Measurements from ENCODE around the gene ETFDH.
"Not testable (repeated sequence)": the region's sequence is repeated elsewhere in the genome, so short reads cannot be mapped to it uniquely, and the experiment has no call there.

ETFDH gene

DNA sequence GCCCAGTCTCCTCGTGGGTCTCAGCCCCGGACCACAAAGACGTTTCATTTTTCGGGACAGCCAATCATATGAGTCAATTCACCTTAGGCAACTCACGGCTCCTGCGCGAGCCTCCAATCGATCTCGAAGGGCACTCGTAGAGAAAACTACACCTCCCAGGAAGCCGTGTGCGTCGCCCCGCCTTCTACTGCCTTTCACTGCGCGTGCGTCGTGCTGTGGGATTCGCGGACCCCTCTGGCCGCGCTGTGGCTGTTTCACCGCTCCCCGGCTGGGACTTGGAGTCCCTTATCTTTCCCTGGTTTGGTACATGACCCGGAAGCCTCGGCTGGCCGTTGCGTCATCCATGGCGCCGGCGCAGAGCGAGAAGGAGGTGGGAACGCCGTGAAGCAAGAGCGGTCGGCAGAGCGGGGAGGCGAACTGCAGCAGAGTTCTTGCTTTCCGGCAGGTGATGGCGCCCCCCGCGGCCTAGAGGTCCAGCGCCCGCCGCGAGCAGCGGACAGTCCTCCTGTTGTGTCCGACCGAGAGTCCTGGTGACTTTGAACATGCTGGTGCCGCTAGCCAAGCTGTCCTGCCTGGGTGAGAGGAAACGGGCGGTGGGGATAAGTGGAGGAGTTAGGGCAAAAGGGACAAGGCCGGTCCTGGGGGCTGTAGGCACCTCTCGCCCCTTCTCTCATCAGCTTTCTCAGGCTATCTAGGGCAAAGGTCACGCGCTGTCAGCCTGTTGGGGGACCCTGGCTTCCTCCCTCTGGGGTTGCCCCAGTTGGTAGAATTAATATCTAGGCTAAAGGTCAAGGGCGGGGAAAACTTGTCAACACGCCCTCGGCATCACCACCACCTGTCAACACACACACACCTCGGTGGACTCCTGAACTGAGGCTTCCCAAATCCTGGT, at the start of gene ETFDH:
Gene ETFDH, plus strand, starts transcription at position 382 of the 892 bp plus-strand sequence. Its CDS starts 161 bp downstream, at position 543.
- DNase-seq: peak; percentile 97

- no peak for DNase-seq
Measured at GRCh38 chr4:158624889-158625478, 47.1 kb upstream of the ETFDH start.

GRCh38 chr4:158625544-158625943, 46.6 kb upstream of the ETFDH start:
- DNase-seq: no peak

GRCh38 chr4:158630893-158631292, 41.2 kb upstream of the ETFDH start:
- no peak for DNase-seq

- no peak for DNase-seq
Measured at GRCh38 chr4:158636619-158637018, 35.5 kb upstream of the ETFDH start.

DNA sequence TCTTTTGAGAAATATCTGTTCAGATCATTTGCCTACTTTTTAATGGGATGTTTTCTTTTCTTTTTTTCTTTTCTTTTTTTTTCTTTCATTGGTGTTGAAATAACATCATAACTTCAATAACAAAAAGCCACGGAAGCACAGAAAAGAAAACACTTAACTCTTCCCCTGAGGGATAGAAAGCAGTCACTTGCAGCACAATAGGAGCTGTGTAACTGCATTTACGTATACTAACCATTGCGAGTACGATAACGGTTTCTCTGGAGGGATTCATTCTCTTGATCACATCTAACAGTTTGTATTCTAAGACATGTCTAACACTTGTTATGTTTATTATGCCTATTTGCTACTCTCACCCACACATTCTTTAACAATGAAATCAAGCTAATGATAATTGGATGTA, 27.7 kb upstream of the ETFDH start:
- DNase-seq: no peak

DNA sequence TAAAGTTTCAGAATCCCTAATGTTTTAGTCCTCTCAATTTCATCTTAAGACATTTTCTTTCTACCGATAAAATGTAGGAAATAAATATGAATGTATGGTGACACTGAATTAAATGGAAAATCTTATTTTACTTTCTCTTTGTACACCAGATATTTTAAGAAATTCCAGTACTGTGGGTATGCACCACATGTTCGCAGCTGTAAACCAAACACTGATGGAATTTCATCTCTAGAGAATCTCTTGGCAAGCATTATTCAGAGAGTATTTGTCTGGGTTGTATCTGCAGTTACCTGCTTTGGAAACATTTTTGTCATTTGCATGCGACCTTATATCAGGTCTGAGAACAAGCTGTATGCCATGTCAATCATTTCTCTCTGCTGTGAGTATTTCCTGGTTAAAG, 27.3 kb upstream of the ETFDH start:
- DNase-seq: no peak

DNA sequence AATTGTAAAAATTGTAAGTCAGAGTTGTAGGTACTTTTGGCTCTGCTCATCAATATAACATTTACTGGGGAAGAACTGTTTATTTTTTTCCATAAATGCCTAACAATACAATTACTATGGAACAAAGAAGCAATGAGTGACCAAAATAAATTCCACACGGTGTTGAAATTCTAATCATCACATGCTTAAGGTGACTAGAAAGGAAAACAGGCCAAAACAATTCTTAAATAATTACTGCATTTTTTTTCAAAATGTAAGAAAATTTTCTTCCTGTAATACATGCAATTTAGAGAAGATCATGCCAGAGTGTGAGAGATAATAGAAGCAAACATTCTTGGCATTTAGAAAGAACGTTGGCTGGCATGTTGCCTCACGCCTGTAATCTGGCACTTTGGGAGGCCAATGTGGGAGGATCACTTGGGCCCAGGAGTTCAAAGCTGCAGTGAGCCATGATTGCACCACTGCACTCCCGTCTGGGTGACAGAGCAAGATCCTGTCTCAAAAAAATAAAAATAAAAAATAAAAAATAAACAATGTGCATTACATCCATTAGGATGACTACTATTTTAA, 22.9 kb upstream of the ETFDH start:
- no peak for DNase-seq

GRCh38 chr4:158652920-158653319, 19.2 kb upstream of the ETFDH start:
- no peak for DNase-seq

GRCh38 chr4:158656439-158656838, 15.7 kb upstream of the ETFDH start:
- DNase-seq: no peak

GRCh38 chr4:158657291-158657690, 14.8 kb upstream of the ETFDH start:
- no peak for DNase-seq

- DNase-seq: not testable (repeated sequence)
Measured at GRCh38 chr4:158663255-158663654, 8.8 kb upstream of the ETFDH start.

DNA sequence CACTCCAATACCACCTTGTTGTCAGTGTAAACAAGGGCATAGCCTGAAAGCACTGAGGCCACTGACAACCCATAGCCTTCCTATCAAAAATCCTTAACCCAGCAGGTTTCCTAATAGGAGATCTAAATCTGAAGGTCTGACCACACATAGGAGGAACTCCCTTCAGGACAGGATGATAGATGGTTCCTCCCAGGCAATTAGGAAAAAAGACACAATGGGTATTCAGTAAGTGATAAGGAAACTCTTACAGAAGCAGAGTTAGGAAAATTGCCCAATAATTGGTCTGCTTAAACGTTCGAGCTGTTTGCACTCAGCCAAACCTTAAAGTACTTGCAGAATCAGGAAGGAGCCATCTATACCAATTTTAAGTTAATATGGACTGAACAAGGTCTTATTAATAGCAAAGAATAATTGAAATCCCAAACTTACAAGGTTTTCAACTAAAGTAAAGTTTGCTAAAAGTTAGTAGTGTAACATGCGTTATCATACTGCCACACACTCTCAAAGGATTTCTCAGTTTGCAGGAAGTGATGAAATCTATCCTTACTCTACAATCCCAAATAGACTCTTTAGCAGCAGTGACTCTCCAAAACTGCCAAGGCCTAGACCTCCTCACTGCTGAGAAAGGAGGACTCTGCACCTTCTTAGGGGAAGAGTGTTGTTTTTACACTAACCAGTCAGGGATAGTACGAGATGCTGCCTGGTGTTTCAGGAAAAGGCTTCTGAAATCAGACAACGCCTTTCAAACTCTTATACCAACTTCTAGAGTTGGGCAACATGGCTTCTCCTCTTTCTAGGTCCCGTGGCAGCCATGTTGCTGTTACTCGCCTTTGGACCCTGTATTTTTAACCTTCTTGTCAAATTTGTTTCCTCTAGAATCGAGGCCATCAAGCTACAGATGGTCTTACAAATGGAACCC, 8.1 kb upstream of the ETFDH start:
- DNase-seq: not testable (repeated sequence)

- no peak for DNase-seq
Measured at GRCh38 chr4:158664806-158665205, 7.3 kb upstream of the ETFDH start.

DNA sequence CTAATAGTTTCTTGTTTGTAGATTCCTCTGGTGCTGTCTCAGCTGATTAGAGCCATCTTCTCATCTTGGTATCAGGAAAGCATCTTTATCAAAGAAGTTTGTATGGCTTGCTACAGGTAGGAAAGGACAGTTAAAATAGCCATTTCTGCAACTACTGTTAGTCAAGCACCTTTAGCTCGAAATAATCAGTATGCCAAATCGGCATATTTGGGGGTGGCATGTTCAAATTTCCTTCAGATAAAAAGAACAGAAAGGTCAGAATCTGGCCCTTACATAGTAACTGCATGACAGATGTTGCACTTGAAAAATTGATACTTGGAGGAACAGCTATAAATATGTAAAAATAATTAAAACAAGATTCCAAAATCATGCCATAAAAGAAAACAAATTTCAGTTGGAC, 5.2 kb upstream of the ETFDH start:
- no peak for DNase-seq

DNA sequence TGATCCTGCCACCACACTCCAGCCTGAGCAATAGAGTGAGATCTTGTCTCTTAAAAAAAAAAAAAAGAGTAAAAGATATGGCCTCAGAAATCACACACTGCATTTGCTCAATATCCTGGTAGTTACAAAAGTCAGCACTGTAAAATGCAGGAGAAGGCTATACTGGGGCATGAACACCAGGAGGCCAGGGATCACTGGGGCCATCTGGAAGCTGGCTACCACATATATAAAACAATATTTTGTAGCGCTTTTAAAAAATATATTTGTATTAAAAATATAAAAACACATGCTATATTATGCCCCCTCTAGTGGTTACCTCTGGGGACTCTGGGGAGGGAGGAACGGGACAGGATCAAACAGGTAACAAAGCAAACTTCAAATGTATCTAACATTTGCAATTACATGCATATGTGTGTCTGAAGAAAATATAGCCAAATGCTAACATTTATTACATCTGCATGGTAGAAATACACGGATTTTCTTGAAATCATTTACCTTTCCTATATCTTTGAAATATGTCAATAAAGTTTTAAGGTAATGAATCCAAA, 4.4 kb upstream of the ETFDH start:
- DNase-seq: no peak

- no peak for DNase-seq
Measured at GRCh38 chr4:158669310-158669709, 2.8 kb upstream of the ETFDH start.

- DNase-seq: peak; percentile 23 to 33
Measured at GRCh38 chr4:158670975-158671664, 976 bp upstream of the ETFDH start.

DNA sequence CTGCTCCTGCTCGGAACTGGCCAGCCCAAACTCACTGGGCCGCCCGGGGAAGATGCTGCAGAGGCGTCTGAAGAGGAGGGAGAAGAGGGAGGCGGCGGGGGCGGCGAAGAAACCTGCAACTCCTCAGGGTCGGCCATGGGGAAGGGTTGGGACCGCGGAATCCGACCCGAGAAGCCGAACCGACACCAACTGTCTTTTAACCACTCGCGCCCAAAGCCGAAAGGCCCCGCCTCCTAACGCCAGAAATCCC, 506 bp upstream of the ETFDH start, which contains the start of gene C4orf46:
Gene C4orf46, minus strand, starts transcription at position 223 of the 250 bp plus-strand sequence. Its CDS starts 86 bp downstream, at position 137.
- no peak for DNase-seq

GRCh38 chr4:158673633-158674032, 1.5 kb downstream of the ETFDH start:
- DNase-seq: no peak

DNA sequence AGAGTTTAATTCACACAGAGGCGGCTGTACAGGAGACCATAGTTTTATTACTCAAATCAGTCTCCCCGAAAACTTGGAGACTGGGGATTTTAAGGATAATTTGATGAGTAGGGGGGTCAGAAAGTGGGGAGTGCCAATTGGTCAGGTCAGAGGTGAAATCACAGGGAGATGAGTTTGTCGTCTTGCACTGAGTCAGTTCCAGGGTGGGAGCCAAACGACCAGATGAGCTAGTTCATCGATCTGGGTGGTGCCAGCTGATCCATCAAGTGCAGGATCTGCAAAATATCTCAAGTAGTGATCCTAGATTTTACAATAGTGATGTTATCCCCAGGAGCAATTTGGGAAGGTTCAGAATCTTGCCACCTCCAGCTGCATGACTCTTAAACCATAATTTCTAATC, 4.0 kb downstream of the ETFDH start:
- DNase-seq: no peak

- DNase-seq: no peak
Measured at GRCh38 chr4:158678767-158679166, 6.7 kb downstream of the ETFDH start.
